H1 (cell line): ENCODE results near the gene NXT2. TPM values are rescaled to one million over a fixed set of nuclear protein-coding genes. Genes with fewer than 3 reads are reported as not detected.

Experiments
- CTCF ChIA-PET: fragments of 300-600 bp; sonication (Branson Sonifier 250); formaldehyde crosslinking; loops from one replicate; lab custom pipeline; 2021; ENCODE audit not compliant: partially characterized antibody; lab: Charles Lee
- POLR2A ChIA-PET: fragments of 300-600 bp; sonication (Branson Sonifier 250); formaldehyde crosslinking; loops from one replicate; lab custom pipeline; 2021; ENCODE audit warnings: inconsistent platforms; ENCODE audit not compliant: partially characterized antibody; lab: Charles Lee
- DNase-seq, 2 experiments: peaks; one replicate each; pipeline versions ENCODE4 v3.0.0 to v3.0.0-alpha.2; 2010 to 2022; ENCODE audit warnings: low spot score in 2 of 2, low read depth in 1 of 2, mixed read lengths in 1 of 2
- FAIRE-seq: peaks from 2 replicates; lab custom pipeline; 2011; peaks lifted over from hg19 to GRCh38; lab: Jason Lieb, UNC
- H2AFZ ChIP-seq: 2 replicates; pipeline ENCODE4 v1.8.1; 2012; ENCODE audit warnings: low read length, inconsistent platforms
- H2AK5ac ChIP-seq: 2 replicates; pipeline ENCODE4 v1.6.1; 2013; ENCODE audit warnings: low read depth, low read length
- H2BK120ac ChIP-seq: replicated peaks from 2 replicates; pipeline ENCODE3; 2013; ENCODE audit warnings: low read depth, low read length, inconsistent platforms
- H2BK12ac ChIP-seq: 2 replicates; pipeline ENCODE4 v1.6.1; 2013; ENCODE audit warnings: low read depth, low read length
- H2BK15ac ChIP-seq: 2 replicates; pipeline ENCODE4 v1.6.1; 2013; ENCODE audit warnings: low read length
- H2BK20ac ChIP-seq: 2 replicates; pipeline ENCODE4 v1.6.1; 2013; ENCODE audit warnings: low read length
- H2BK5ac ChIP-seq: 2 replicates; pipeline ENCODE4 v1.6.1; 2013; ENCODE audit warnings: low read depth, low read length
- H3K14ac ChIP-seq: 2 replicates; pipeline ENCODE4 v1.6.1; 2013; ENCODE audit warnings: inconsistent platforms; ENCODE audit not compliant: insufficient read length
- H3K18ac ChIP-seq: 2 replicates; pipeline ENCODE4 v1.6.1; 2013; ENCODE audit warnings: low read length; ENCODE audit errors: extremely low read depth
- H3K23ac ChIP-seq: 2 replicates; pipeline ENCODE4 v1.6.1; 2013; ENCODE audit warnings: inconsistent platforms; ENCODE audit not compliant: insufficient read length
- H3K23me2 ChIP-seq: 2 replicates; pipeline ENCODE4 v1.6.1; 2013; ENCODE audit warnings: low read depth, low read length
- H3K27ac ChIP-seq: 2 replicates; pipeline ENCODE4 v1.6.1; 2011; ENCODE audit warnings: low read depth, low read length, inconsistent platforms
- H3K27me3 ChIP-seq, 4 experiments: replicated peaks in 1 of 4; 1 replicate in 1 of 4; 2 replicates in 3 of 4; pipeline versions ENCODE4 v1.6.1 to v1.8.1; 2011 to 2013; ENCODE audit warnings: low read length in 3 of 4, mild to moderate bottlenecking in 3 of 4, inconsistent platforms in 2 of 4, mixed read lengths in 2 of 4, moderate library complexity in 1 of 4; ENCODE audit not compliant: control insufficient read depth in 3 of 4, insufficient read depth in 3 of 4; ENCODE audit errors: extremely low read depth in 1 of 4
- H3K36me3 ChIP-seq, 4 experiments: 2 replicates each; pipeline versions ENCODE4 v1.6.1 to v1.8.1; 2011 to 2013; ENCODE audit warnings: mild to moderate bottlenecking in 4 of 4, low read length in 3 of 4, moderate library complexity in 2 of 4, control low read depth in 1 of 4, inconsistent platforms in 1 of 4; ENCODE audit not compliant: insufficient read depth in 4 of 4, control insufficient read depth in 2 of 4
- H3K4ac ChIP-seq: replicated peaks from 2 replicates; pipeline ENCODE3; 2013; ENCODE audit warnings: low read length, low read depth, mixed read lengths, inconsistent platforms; ENCODE audit not compliant: insufficient read length
- H3K4me1 ChIP-seq, 4 experiments: replicated peaks in 1 of 4; 1 replicate in 1 of 4; 2 replicates in 3 of 4; pipeline versions ENCODE4 v1.6.1 to v1.8.1; 2011 to 2013; ENCODE audit warnings: low read length in 3 of 4, inconsistent platforms in 2 of 4, mixed read lengths in 1 of 4; ENCODE audit not compliant: insufficient read depth in 4 of 4, control insufficient read depth in 3 of 4
- H3K4me2 ChIP-seq, 2 experiments: 2 replicates each; pipeline versions ENCODE4 v1.6.1 to v1.8.1; 2011 to 2013; ENCODE audit warnings: low read depth in 2 of 2, low read length in 2 of 2, control low read depth in 1 of 2, inconsistent platforms in 1 of 2, mild to moderate bottlenecking in 1 of 2; ENCODE audit not compliant: insufficient read depth in 1 of 2
- H3K4me3 ChIP-seq, 4 experiments: fragments of 200-600, 300-600 bp in 1 of 4; sonication (generic), shearing (Covaris generic), sonication (Bioruptor Twin) in 1 of 4; 2 replicates each; pipeline versions ENCODE4 v1.5.1 to v1.8.1; 2011 to 2016; ENCODE audit warnings: low read length in 4 of 4, low read depth in 3 of 4, control low read depth in 2 of 4, inconsistent platforms in 2 of 4, mild to moderate bottlenecking in 2 of 4, mixed read lengths in 1 of 4, moderate library complexity in 1 of 4; ENCODE audit not compliant: insufficient read depth in 2 of 4; ENCODE audit errors: extremely low read depth in 1 of 4
- H3K56ac ChIP-seq: replicated peaks from 2 replicates; pipeline ENCODE3; 2013; ENCODE audit warnings: low read depth, mild to moderate bottlenecking, mixed read lengths, low read length, inconsistent platforms; ENCODE audit not compliant: insufficient read length
- H3K79me1 ChIP-seq: 2 replicates; pipeline ENCODE4 v1.6.1; 2013; ENCODE audit warnings: low read depth, low read length, control low read depth
- H3K79me2 ChIP-seq, 2 experiments: 2 replicates each; pipeline versions ENCODE4 v1.6.1 to v1.8.1; 2012 to 2013; ENCODE audit warnings: low read length in 2 of 2, mild to moderate bottlenecking in 2 of 2, inconsistent platforms in 1 of 2; ENCODE audit not compliant: insufficient read depth in 2 of 2, control insufficient read depth in 1 of 2
- H3K9ac ChIP-seq, 4 experiments: replicated peaks in 1 of 4; 1 replicate in 1 of 4; 2 replicates in 3 of 4; pipeline versions ENCODE4 v1.6.1 to v1.8.1; 2011 to 2013; ENCODE audit warnings: low read depth in 3 of 4, low read length in 3 of 4, control low read depth in 2 of 4, mild to moderate bottlenecking in 2 of 4, moderate library complexity in 2 of 4, inconsistent platforms in 1 of 4; ENCODE audit errors: extremely low read depth in 1 of 4
- H3K9me3 ChIP-seq, 2 experiments: 2 replicates each; pipeline versions ENCODE4 v1.6.1 to v1.8.1; 2012 to 2013; ENCODE audit warnings: mild to moderate bottlenecking in 2 of 2, moderate library complexity in 2 of 2, control low read depth in 1 of 2, inconsistent platforms in 1 of 2, low read depth in 1 of 2, low read length in 1 of 2, mixed read lengths in 1 of 2; ENCODE audit not compliant: insufficient read depth in 2 of 2
- H4K20me1 ChIP-seq, 2 experiments: replicated peaks in 1 of 2; 2 replicates each; pipeline versions ENCODE3 to v1.8.1; 2011 to 2013; ENCODE audit warnings: inconsistent platforms in 2 of 2, low read length in 2 of 2, mild to moderate bottlenecking in 1 of 2; ENCODE audit not compliant: insufficient read depth in 2 of 2, control insufficient read depth in 1 of 2
- H4K5ac ChIP-seq: 2 replicates; pipeline ENCODE4 v1.6.1; 2013; ENCODE audit warnings: low read length, low read depth, mixed read lengths, inconsistent platforms; ENCODE audit not compliant: insufficient read length
- H4K8ac ChIP-seq: 2 replicates; pipeline ENCODE4 v1.8.0; 2013; ENCODE audit warnings: mild to moderate bottlenecking, moderate library complexity, low read length, inconsistent platforms; ENCODE audit not compliant: insufficient read depth; ENCODE audit errors: extremely low read depth
- H4K91ac ChIP-seq: replicated peaks from 2 replicates; pipeline ENCODE3; 2013; ENCODE audit warnings: low read length, mixed read lengths, inconsistent platforms; ENCODE audit not compliant: insufficient read length
- FOSL1 ChIP-seq: IDR thresholded peaks from 2 replicates; pipeline ENCODE4 v1.6.1; 2011; ENCODE audit warnings: mild to moderate bottlenecking, low read depth, low read length, moderate library complexity; ENCODE audit not compliant: insufficient read depth
- JUN ChIP-seq: IDR thresholded peaks from 2 replicates; pipeline ENCODE4 v1.6.1; 2011; ENCODE audit warnings: low read depth, mild to moderate bottlenecking, improper control_type of control experiment, low read length
- SIRT6 ChIP-seq: IDR thresholded peaks from one replicate; pipeline ENCODE4 v1.7.1; 2012; ENCODE audit warnings: low read length, inconsistent platforms
- SUZ12 ChIP-seq: fragments of 200-600 bp; sonication (generic); IDR thresholded peaks from 2 replicates; pipeline ENCODE4 v1.6.1; 2012; ENCODE audit warnings: mild to moderate bottlenecking, inconsistent platforms, low read length, moderate library complexity, mixed read lengths
- WGBS, 2 experiments: shearing (Covaris generic) in 1 of 2; methylation state at CpG; one replicate each; pipeline versions ENCODE4 v1.1.6 to v1.1.7; 2013 to 2015; ENCODE audit warnings: low lambda C conversion rate in 2 of 2, mixed read lengths in 2 of 2, inconsistent platforms in 1 of 2, low coverage in 1 of 2, missing lambda C conversion rate in 1 of 2; ENCODE audit not compliant: insufficient replicate concordance in 2 of 2, insufficient coverage in 1 of 2, insufficient read length in 1 of 2; ENCODE audit errors: extremely low coverage in 1 of 2, missing lambda C conversion rate in 1 of 2; 5-methylcytosine and 5-hydroxymethylcytosine counted together
- polyA plus RNA-seq, 7 experiments: library from polyadenylated mRNA; depleted of rRNA in 3 of 7; stranded (reverse) in 5 of 7; unstranded in 2 of 7; fragments of >200 nt in 5 of 7; fragments of 200-250 nt in 2 of 7; gene quantifications; 1 replicate in 5 of 7; 2 replicates in 1 of 7; 4 replicates in 1 of 7; pipeline versions ENCODE4 v1.2.1 to v1.2.3, GENCODE V29; 2011 to 2013; ENCODE audit warnings: missing spikeins in 2 of 7, mixed read lengths in 2 of 7
- total RNA-seq: library from RNA; stranded (reverse); fragmentation: NEBNext Ultra II Directional; extraction: Animal tissue kit (Norgen Biotek cat#: 25700); gene quantifications from 2 replicates; pipeline ENCODE4 v1.2.1, GENCODE V29; 2021
- TF ChIP-seq, protein P1 (sequence below): IDR thresholded peaks from 2 replicates; pipeline ENCODE4 v1.6.1; 2012; ENCODE audit warnings: low read length, inconsistent platforms

Gene NXT2
- total and polyA plus RNA-seq, 2 of the 8 experiments (the other 6 are each of a cell fraction or from before 2014, with no cell fraction given) = 6.1 to 13.5 TPM

DNA sequence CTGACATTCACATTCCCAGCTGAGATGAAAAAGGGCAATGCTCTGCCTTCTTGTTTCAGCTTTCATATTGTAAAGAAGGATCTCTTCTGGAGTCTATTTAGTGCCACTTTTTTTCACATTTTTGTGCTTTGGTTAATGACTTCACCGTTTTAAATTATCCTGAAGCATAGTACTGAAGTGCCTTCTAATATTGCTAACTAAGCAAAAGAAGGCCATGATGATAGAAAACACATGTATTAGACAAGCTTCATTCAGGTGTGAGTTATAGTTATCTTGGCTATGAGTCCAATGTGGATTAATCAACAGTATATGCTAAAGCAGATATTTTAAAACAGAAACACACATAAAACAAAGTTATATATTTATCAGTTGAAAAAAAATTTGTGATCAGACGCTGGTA is 40.4 kb downstream of the NXT2 start:
- no peak overlapping the region for H2BK120ac ChIP-seq
- H2BK15ac ChIP-seq = no peak overlapping the region
- H3K79me2 ChIP-seq = no peaks in the 10 kb centered on the region
- H3K23me2 ChIP-seq = no peaks in the 10 kb centered on the region
- FAIRE-seq (no peak), DNase-seq (no peak)
- 89% methylated on average over 2 of the region's 2 CpGs; no CpG with 5 or more reads in 1 of the 2 experiments for WGBS, 2 experiments
- H2BK20ac ChIP-seq = no peak overlapping the region
- H3K27ac ChIP-seq = no peak overlapping the region
- no peak overlapping the region for H2BK12ac ChIP-seq
- no peak overlapping the region for H3K9ac ChIP-seq
- H3K79me1 ChIP-seq = no peaks in the 10 kb centered on the region
- H3K56ac ChIP-seq = no peak overlapping the region
- no peak overlapping the region for H4K5ac ChIP-seq
- H2BK5ac ChIP-seq = no peak overlapping the region
- H3K4me3 ChIP-seq = no peak overlapping the region
- ChIA-PET POLR2A (no interaction called here), CTCF (no interaction called here)
- no peaks in the 10 kb centered on the region for H3K27me3 ChIP-seq
- no peak overlapping the region for H3K14ac ChIP-seq
- no peak overlapping the region for H4K8ac ChIP-seq
- no peak overlapping the region for H3K4ac ChIP-seq
- H2AK5ac ChIP-seq = no peak overlapping the region
- H3K18ac ChIP-seq = no peak overlapping the region
- no peak overlapping the region for H2AFZ ChIP-seq
- H4K20me1 ChIP-seq = no peaks in the 10 kb centered on the region
- H4K91ac ChIP-seq = no peak overlapping the region
- no peaks in the 10 kb centered on the region for H3K9me3 ChIP-seq
- H3K23ac ChIP-seq = no peak overlapping the region
- TF ChIP-seq SUZ12 = no peak
- TF ChIP-seq JUN = no peak
- TF ChIP-seq, protein P1, sequence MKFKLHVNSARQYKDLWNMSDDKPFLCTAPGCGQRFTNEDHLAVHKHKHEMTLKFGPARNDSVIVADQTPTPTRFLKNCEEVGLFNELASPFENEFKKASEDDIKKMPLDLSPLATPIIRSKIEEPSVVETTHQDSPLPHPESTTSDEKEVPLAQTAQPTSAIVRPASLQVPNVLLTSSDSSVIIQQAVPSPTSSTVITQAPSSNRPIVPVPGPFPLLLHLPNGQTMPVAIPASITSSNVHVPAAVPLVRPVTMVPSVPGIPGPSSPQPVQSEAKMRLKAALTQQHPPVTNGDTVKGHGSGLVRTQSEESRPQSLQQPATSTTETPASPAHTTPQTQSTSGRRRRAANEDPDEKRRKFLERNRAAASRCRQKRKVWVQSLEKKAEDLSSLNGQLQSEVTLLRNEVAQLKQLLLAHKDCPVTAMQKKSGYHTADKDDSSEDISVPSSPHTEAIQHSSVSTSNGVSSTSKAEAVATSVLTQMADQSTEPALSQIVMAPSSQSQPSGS = no peak
- no peak for TF ChIP-seq SIRT6
- no peak for TF ChIP-seq FOSL1
- H3K36me3 ChIP-seq = no peaks in the 10 kb centered on the region
- H3K4me2 ChIP-seq = no peak overlapping the region
- H3K4me1 ChIP-seq = no peaks in the 10 kb centered on the region
